Endothelial cell of umbilical vein (primary cell): ENCODE data around the gene SAFB. TPM values are rescaled to one million over a fixed set of nuclear protein-coding genes. Genes with fewer than 3 reads are reported as not detected.

ENCODE experiments used
- BruUV-seq: library from RNA; stranded (reverse); fragments of 400-500 nt; replicated peaks from 2 replicates; lab custom pipeline; 2021; lab: Mats Ljungman, UMichigan
- CTCF ChIA-PET: fragments of 300-600, 350-600 bp; sonication (Branson Sonifier 250); formaldehyde crosslinking; loops from one replicate; lab custom pipeline; 2021; ENCODE audit warnings: antibody characterized with exemption, inconsistent platforms; lab: Charles Lee
- POLR2A ChIA-PET: fragments of 300-600, 350-600 bp; sonication (Branson Sonifier 250); formaldehyde crosslinking; loops from one replicate; lab custom pipeline; 2021; ENCODE audit warnings: antibody characterized with exemption, inconsistent platforms; lab: Charles Lee
- DNase-seq: peaks from one replicate; pipeline ENCODE4 v3.0.0-alpha.2; 2011; ENCODE audit warnings: low read depth, low spot score
- FAIRE-seq: peaks from 2 replicates; lab custom pipeline; 2011; peaks lifted over from hg19 to GRCh38; lab: Jason Lieb, UNC
- H2AFZ ChIP-seq: 2 replicates; pipeline ENCODE4 v1.6.0; 2012; ENCODE audit warnings: low read depth, low read length, control low read depth, inconsistent platforms
- H3K27ac ChIP-seq: 2 replicates; pipeline ENCODE4 v1.5.1; 2011; ENCODE audit warnings: low read depth, mild to moderate bottlenecking, control low read depth, low read length, moderate library complexity; ENCODE audit not compliant: insufficient read depth
- H3K27me3 ChIP-seq, 2 experiments: 2 replicates each; pipeline versions ENCODE4 v1.6.0 to v1.6.1; 2011; ENCODE audit warnings: low read length in 2 of 2, mixed read lengths in 1 of 2; ENCODE audit not compliant: control insufficient read depth in 2 of 2, insufficient read depth in 2 of 2
- H3K36me3 ChIP-seq, 2 experiments: 2 replicates in 1 of 2; 3 replicates in 1 of 2; pipeline ENCODE4 v1.5.1; 2011; ENCODE audit warnings: low read length in 2 of 2, mild to moderate bottlenecking in 1 of 2, moderate library complexity in 1 of 2; ENCODE audit not compliant: control insufficient read depth in 2 of 2, insufficient read depth in 2 of 2; ENCODE audit errors: extremely low read depth in 1 of 2
- H3K4me1 ChIP-seq: 3 replicates; pipeline ENCODE4 v1.5.1; 2011; ENCODE audit warnings: mild to moderate bottlenecking, low read length; ENCODE audit not compliant: control insufficient read depth, insufficient read depth; ENCODE audit errors: extremely low read depth
- H3K4me2 ChIP-seq: 2 replicates; pipeline ENCODE4 v1.6.1; 2011; ENCODE audit warnings: low read length, control low read depth, mixed read lengths; ENCODE audit not compliant: insufficient read depth
- H3K4me3 ChIP-seq, 3 experiments: fragments of 200-600 bp in 1 of 3; sonication (generic), shearing (Covaris generic) in 1 of 3; replicated peaks in 1 of 3; 2 replicates each; pipeline ENCODE4 v1.5.1; 2011 to 2016; ENCODE audit warnings: control low read depth in 3 of 3, low read length in 3 of 3, mild to moderate bottlenecking in 2 of 3, inconsistent platforms in 1 of 3, low read depth in 1 of 3, moderate library complexity in 1 of 3; ENCODE audit not compliant: insufficient read depth in 1 of 3
- H3K79me2 ChIP-seq: 2 replicates; pipeline ENCODE4 v1.6.0; 2012; ENCODE audit warnings: low read length, inconsistent platforms; ENCODE audit not compliant: control insufficient read depth, insufficient read depth
- H3K9ac ChIP-seq: replicated peaks from 2 replicates; pipeline ENCODE3; 2011; ENCODE audit warnings: low read length, control low read depth; ENCODE audit not compliant: insufficient read depth; ENCODE audit errors: extremely low read depth
- H3K9me1 ChIP-seq: replicated peaks from 3 replicates; pipeline ENCODE4 v1.6.0; 2011; ENCODE audit warnings: mild to moderate bottlenecking, low read length; ENCODE audit not compliant: control insufficient read depth, insufficient read depth; ENCODE audit errors: extremely low read depth
- H3K9me3 ChIP-seq: replicated peaks from 2 replicates; pipeline ENCODE4 v1.5.1; 2012; ENCODE audit warnings: low read length, inconsistent platforms; ENCODE audit not compliant: control insufficient read depth, insufficient read depth
- H4K20me1 ChIP-seq: replicated peaks from 2 replicates; pipeline ENCODE3; 2011; ENCODE audit warnings: mild to moderate bottlenecking, low read length; ENCODE audit not compliant: control insufficient read depth, insufficient read depth; ENCODE audit errors: extremely low read depth
- CTCF ChIP-seq, 2 donors: IDR thresholded peaks; 1 replicate in 1 of 2; 2 replicates in 1 of 2; pipeline ENCODE4 v1.5.1; 2011; ENCODE audit warnings: low read length in 2 of 2, mild to moderate bottlenecking in 2 of 2, moderate library complexity in 2 of 2, control low read depth in 1 of 2, inconsistent platforms in 1 of 2, low read depth in 1 of 2; ENCODE audit not compliant: insufficient read depth in 1 of 2; ENCODE audit errors: extremely low read depth in 1 of 2
- EZH2 ChIP-seq: IDR thresholded peaks from 2 replicates; pipeline ENCODE4 v1.6.1; 2012; ENCODE audit warnings: borderline replicate concordance, low read depth, mild to moderate bottlenecking, moderate library complexity, low read length, inconsistent platforms; ENCODE audit not compliant: severe bottlenecking
- FOS ChIP-seq: IDR thresholded peaks from 2 replicates; pipeline ENCODE4 v1.6.1; 2011; ENCODE audit warnings: mild to moderate bottlenecking, low read length, moderate library complexity, borderline replicate concordance; ENCODE audit not compliant: insufficient read depth
- GATA2 ChIP-seq: IDR thresholded peaks from 2 replicates; pipeline ENCODE4 v1.7.0; 2011; ENCODE audit warnings: low read depth, mild to moderate bottlenecking, moderate library complexity, mixed read lengths, low read length; ENCODE audit not compliant: insufficient read length, insufficient read depth
- JUN ChIP-seq: IDR thresholded peaks from 2 replicates; pipeline ENCODE4 v1.6.1; 2011; ENCODE audit warnings: borderline replicate concordance, low read depth; ENCODE audit not compliant: insufficient read length, insufficient read depth
- MAX ChIP-seq: IDR thresholded peaks from 2 replicates; pipeline ENCODE4 v1.6.1; 2011; ENCODE audit not compliant: insufficient read depth, insufficient read length
- MYC ChIP-seq: IDR thresholded peaks from one replicate; pipeline ENCODE4 v1.6.1; 2011; ENCODE audit warnings: mild to moderate bottlenecking, low read depth, low read length
- POLR2A ChIP-seq: IDR thresholded peaks from 2 replicates; pipeline ENCODE4 v1.6.1; 2012; ENCODE audit warnings: low read depth, mild to moderate bottlenecking, control low read depth, low read length
- POLR2AphosphoS5 ChIP-seq: IDR thresholded peaks from 2 replicates; pipeline ENCODE4 v1.6.1; 2012; ENCODE audit warnings: low read depth, mild to moderate bottlenecking, control low read depth, low read length, moderate library complexity; ENCODE audit not compliant: insufficient read depth
- dilution Hi-C: fragments of 300-500 bp; cut with MboI; formaldehyde crosslinking; loops from one replicate; pipeline ENCODE4 v1.15.0; 2019; ENCODE audit warnings: low sequenced_read_pairs; ENCODE audit not compliant: extremely low pct_ligation_motif_present
- intact Hi-C: fragments of 100-400 bp; cut with micrococcal nuclease; formaldehyde crosslinking; loops from one replicate; pipeline ENCODE4 v1.10.0; 2022
- polyA plus RNA-seq, 4 experiments: library from polyadenylated mRNA; depleted of rRNA in 3 of 4; stranded (reverse) in 3 of 4; unstranded in 1 of 4; fragments of >200 nt; gene quantifications; 2 replicates each; pipeline versions ENCODE4 v1.2.1 to v1.2.3, GENCODE V29; 2011 to 2012; ENCODE audit warnings: missing spikeins in 1 of 4
- total RNA-seq: library from RNA; stranded (reverse); gene quantifications from 2 replicates; pipeline ENCODE4 v1.2.3, GENCODE V29; 2021

The SAFB gene
- total and polyA plus RNA-seq, 2 donors (not counting 3 experiments of a cell fraction or from before 2014, with no cell fraction given) = 44.7 to 109 TPM

GRCh38 chr19:5624741-5625278 lies 1.9 kb downstream of the SAFB start:
- intact Hi-C loops = no loop called here

More at GRCh38 chr19:5624741-5625278, 1.9 kb downstream of the SAFB start:
- Histone ChIP-seq H3K9me1 (no peaks in the 10 kb centered on the region), H3K36me3 (peaks cover 19 to 23% of the 10 kb centered on the region in 2 experiments), H2AFZ (no peak overlapping the region), H3K4me1 (peaks cover 28% of the 10 kb centered on the region), H4K20me1 (no peaks in the 10 kb centered on the region), H3K79me2 (peaks cover 96% of the 10 kb centered on the region), H3K4me3 (peak overlapping the region; percentile 82 to 90 (median 82)), H3K27me3 (no peaks in the 10 kb centered on the region), H3K9ac (peak overlapping the region; percentile 90), H3K9me3 (no peaks in the 10 kb centered on the region), H3K27ac (no peak overlapping the region), H3K4me2 (peak overlapping the region; percentile 76)
- no peak for DNase-seq
- TF ChIP-seq EZH2 (no peak), POLR2AphosphoS5 (no peak), FOS (no peak), MYC (no peak), CTCF (IDR thresholded peaks at IDR 0.05; ENCODE audit: extremely low read depth in 1 of 2, insufficient read depth in 1 of 2, low read depth in 1 of 2, low read length in 2 of 2) (no peak), JUN (no peak), GATA2 (no peak), MAX (no peak), POLR2A (no peak)
- TSS peak; percentile 17 for BruUV-seq
- POLR2A ChIA-PET = no interaction called here
- CTCF ChIA-PET = interaction anchor here (0.6 kb wide), 1 partner anchor 108 kb away, joined by 3 read pairs; no protein-coding TSS in a partner anchor
- dilution Hi-C loops = no loop called here
- peak; percentile 67 for FAIRE-seq
